K562 (cell line): ENCODE measurements around the gene PRKD2. TPM values are rescaled to one million over a fixed set of nuclear protein-coding genes. Genes with fewer than 3 reads are reported as not detected.

Source experiments
- ARHGAP35 ChIP-seq: fragments of 450-650 bp; IDR thresholded peaks from 2 replicates; pipeline ENCODE4 v1.6.1; 2018; ENCODE audit not compliant: partially characterized antibody
- ATF1 ChIP-seq, 2 experiments: fragments of 450-650 bp in 1 of 2; IDR thresholded peaks; 2 replicates each; pipeline ENCODE4 v1.6.1; 2016; ENCODE audit warnings: missing compliant biosample characterization in 1 of 2, missing genetic modification characterization in 1 of 2
- C11orf30 ChIP-seq: fragments of 450-650 bp; IDR thresholded peaks from 2 replicates; pipeline ENCODE4 v1.6.1; 2016; ENCODE audit warnings: low read depth, mild to moderate bottlenecking
- CEBPB ChIP-seq: fragments of 450-650 bp; IDR thresholded peaks from 2 replicates; pipeline ENCODE4 v1.6.1; 2016; ENCODE audit warnings: missing genetic modification characterization, missing compliant biosample characterization
- CREB3 ChIP-seq: fragments of 450-650 bp; conservative IDR thresholded peaks from 2 replicates; pipeline ENCODE4 v1.6.1; 2016; ENCODE audit warnings: missing genetic modification characterization, low read depth, mild to moderate bottlenecking, missing compliant biosample characterization, moderate library complexity
- DACH1 ChIP-seq: fragments of 450-650 bp; IDR thresholded peaks from 2 replicates; pipeline ENCODE4 v1.6.1; 2018; ENCODE audit not compliant: partially characterized antibody
- GABPA ChIP-seq: fragments of 200-800 bp; sonication (Bioruptor generic); conservative IDR thresholded peaks from 2 replicates; pipeline ENCODE4 v1.6.1; 2016; ENCODE audit warnings: low read depth, missing genetic modification characterization, missing compliant biosample characterization
- HDAC1 ChIP-seq, 2 experiments: fragments of 450-650 bp; IDR thresholded peaks; 2 replicates each; pipeline ENCODE4 v1.6.1; 2016 to 2017; ENCODE audit warnings: inconsistent platforms in 1 of 2, mild to moderate bottlenecking in 1 of 2, moderate library complexity in 1 of 2
- HDAC8 ChIP-seq: fragments of 450-650 bp; IDR thresholded peaks from 2 replicates; pipeline ENCODE4 v1.6.1; 2016; ENCODE audit warnings: mild to moderate bottlenecking, missing genetic modification characterization, moderate library complexity, missing compliant biosample characterization
- IFI16 ChIP-seq: fragments of 250-450 bp; sonication (Bioruptor Pico); IDR thresholded peaks from 2 replicates; pipeline ENCODE4 v2.1.2; 2022; ENCODE audit warnings: mild to moderate bottlenecking, inconsistent platforms
- KAT2B ChIP-seq: IDR thresholded peaks from one replicate; pipeline ENCODE4 v1.6.1; 2012; ENCODE audit warnings: low read depth, mild to moderate bottlenecking, control low read depth, inconsistent platforms, low read length, moderate library complexity
- KDM4B ChIP-seq, 2 experiments: fragments of 450-650 bp in 1 of 2; sonication (generic) in 1 of 2; IDR thresholded peaks; 2 replicates each; pipeline ENCODE4 v1.6.1; 2016 to 2017; ENCODE audit warnings: borderline replicate concordance in 2 of 2, antibody characterized with exemption in 1 of 2, low read depth in 1 of 2, mild to moderate bottlenecking in 1 of 2
- KLF10 ChIP-seq: fragments of 250-450 bp; sonication (Bioruptor Pico); IDR thresholded peaks from 2 replicates; pipeline ENCODE4 v1.6.1; 2021; ENCODE audit warnings: matching md5 sums
- NCOA2 ChIP-seq, 2 experiments: fragments of 450-650 bp; IDR thresholded peaks; 2 replicates each; pipeline ENCODE4 v1.6.1; 2018; ENCODE audit warnings: mild to moderate bottlenecking in 2 of 2, moderate library complexity in 1 of 2; ENCODE audit not compliant: partially characterized antibody in 2 of 2
- PHF20 ChIP-seq: fragments of 450-650 bp; IDR thresholded peaks from 2 replicates; pipeline ENCODE4 v1.6.1; 2018; ENCODE audit not compliant: partially characterized antibody
- PTBP1 ChIP-seq: fragments of 200-400 bp; formaldehyde crosslinking; IDR thresholded peaks from 2 replicates; pipeline ENCODE4 v1.6.1; 2017; ENCODE audit warnings: low read depth, low read length
- RAD21 ChIP-seq, 2 experiments: fragments of 250-450 bp in 1 of 2; fragments of 450-650 bp in 1 of 2; sonication (Bioruptor Pico) in 1 of 2; formaldehyde crosslinking in 1 of 2; IDR thresholded peaks in 1 of 2; conservative IDR thresholded peaks in 1 of 2; 2 replicates each; pipeline versions ENCODE4 v1.4.0 to v1.8.0; 2020 to 2022; ENCODE audit warnings: mild to moderate bottlenecking in 2 of 2, moderate library complexity in 1 of 2
- SIN3A ChIP-seq, 2 experiments: fragments of 150-350 bp in 1 of 2; IDR thresholded peaks; 2 replicates each; pipeline ENCODE4 v1.6.1; 2011 to 2016; ENCODE audit warnings: borderline replicate concordance in 2 of 2, low read depth in 2 of 2, low read length in 2 of 2, mild to moderate bottlenecking in 2 of 2, moderate library complexity in 2 of 2; ENCODE audit not compliant: control insufficient read depth in 1 of 2
- SNRNP70 ChIP-seq: fragments of 200-400 bp; formaldehyde crosslinking; optimal IDR thresholded peaks from 2 replicates; pipeline ENCODE3; 2017; ENCODE audit warnings: low read depth, low read length
- SPI1 ChIP-seq: IDR thresholded peaks from 2 replicates; pipeline ENCODE4 v1.6.1; 2011; ENCODE audit warnings: low read depth, low read length, control low read depth, borderline replicate concordance
- TAF15 ChIP-seq: fragments of 200-400 bp; formaldehyde crosslinking; IDR thresholded peaks from 2 replicates; pipeline ENCODE4 v1.6.1; 2017; ENCODE audit warnings: mild to moderate bottlenecking, low read depth, low read length, moderate library complexity
- ZBTB11 ChIP-seq, 3 experiments: fragments of 200-800 bp in 1 of 3; fragments of 250-450 bp in 1 of 3; fragments of 450-650 bp in 1 of 3; sonication (Bioruptor Pico) in 1 of 3; sonication (Bioruptor generic) in 1 of 3; formaldehyde crosslinking in 1 of 3; IDR thresholded peaks; 2 replicates each; pipeline versions ENCODE4 v1.6.1 to v1.8.0; 2016 to 2022; ENCODE audit warnings: mild to moderate bottlenecking in 2 of 3, missing genetic modification characterization in 2 of 3, missing compliant biosample characterization in 1 of 3, moderate library complexity in 1 of 3
- ZBTB17 ChIP-seq: fragments of 450-650 bp; formaldehyde crosslinking; IDR thresholded peaks from 2 replicates; pipeline ENCODE4 v1.4.0; 2020; ENCODE audit warnings: mild to moderate bottlenecking
- ZC3H4 ChIP-seq: sonication (generic); formaldehyde crosslinking; IDR thresholded peaks from 2 replicates; pipeline ENCODE4 v1.9.0; 2021; ENCODE audit warnings: missing genetic modification reagents, borderline replicate concordance
- ZNF146 ChIP-seq: IDR thresholded peaks from one replicate; pipeline ENCODE4 v1.6.1; 2018; ENCODE audit warnings: missing compliant biosample characterization; ENCODE audit not compliant: unreplicated experiment
- ZNF589 ChIP-seq: fragments of 200-800 bp; sonication (Bioruptor generic); IDR thresholded peaks from 2 replicates; pipeline ENCODE4 v1.6.1; 2016; ENCODE audit warnings: low read depth, missing genetic modification characterization, missing compliant biosample characterization
- ZSCAN29 ChIP-seq: fragments of 450-650 bp; IDR thresholded peaks from 2 replicates; pipeline ENCODE4 v1.6.1; 2017
- polyA plus RNA-seq, 8 experiments: library from polyadenylated mRNA; depleted of rRNA in 4 of 8; stranded (reverse) in 5 of 8; unstranded in 3 of 8; fragments of >200 nt; fragmentation: Nextera tagmentation in 2 of 8; fragmentation: Illumina TruSeq in 1 of 8; extraction: Ambion mirVana in 2 of 8; extraction: Trizol in 1 of 8; gene quantifications; 2 replicates each; pipeline versions ENCODE4 v1.2.1 to v1.2.3, GENCODE V29; 2011 to 2014; ENCODE audit warnings: inconsistent platforms in 1 of 8, missing spikeins in 1 of 8
- total RNA-seq, 7 experiments: library from RNA; depleted of rRNA in 6 of 7; stranded (reverse); fragments of >200 nt in 6 of 7; fragmentation: Illumina TruSeq in 2 of 7; extraction: Trizol in 2 of 7; gene quantifications; 2 replicates each; pipeline versions ENCODE4 v1.2.1 to v1.2.3, GENCODE V29; 2011 to 2021; ENCODE audit warnings: low replicate concordance in 1 of 7

Gene PRKD2
- total and polyA plus RNA-seq, 9 of the 15 experiments (the other 6 are each of a cell fraction or from before 2014, with no cell fraction given): 1.8 to 60.0 (median 15.0) TPM

- TF ChIP-seq ATF1 (CRISPR knock-in tag; IDR thresholded peaks at IDR 0.05) (no peak), ATF1 (tag; IDR thresholded peaks at IDR 0.05) (no peak), ZBTB17 (CRISPR knock-in tag) (no peak), ZNF146 (CRISPR knock-in tag) (no peak), IFI16 (CRISPR knock-in tag) (no peak), TAF15 (no peak), SIN3A (IDR thresholded peaks at IDR 0.05; ENCODE audit: borderline replicate concordance in 2 of 2, control insufficient read depth in 1 of 2, low read depth in 2 of 2, low read length in 2 of 2) (no peak), PTBP1 (no peak), SPI1 (peak; percentile 15; the same call in 1 of the 2 replicates), CREB3 (no peak), ZC3H4 (no peak), NCOA2 (IDR thresholded peaks at IDR 0.05; ENCODE audit: partially characterized antibody in 2 of 2) (no peak), ZBTB11 (CRISPR knock-in tag; IDR thresholded peaks at IDR 0.05) (no peak), KDM4B (IDR thresholded peaks at IDR 0.05; ENCODE audit: borderline replicate concordance in 2 of 2, low read depth in 1 of 2) (no peak), GABPA (tag) (no peak), HDAC1 (IDR thresholded peaks at IDR 0.05) (no peak), DACH1 (no peak), SNRNP70 (peak; percentile 36), KLF10 (CRISPR knock-in tag) (no peak), KAT2B (no peak), C11orf30 (no peak), PHF20 (no peak), ZSCAN29 (no peak), HDAC8 (tag) (no peak), ARHGAP35 (no peak), ZNF589 (CRISPR knock-in tag) (no peak), RAD21 (CRISPR knock-in tag; conservative IDR thresholded peaks at IDR 0.05 in 1 of 2, IDR thresholded peaks at IDR 0.05 in 1 of 2) (no peak), CEBPB (tag) (no peak)
These were observed 14.7 kb upstream of the PRKD2 start (continued) for GRCh38 chr19:46731584-46731983.
